Stimulated activated effector memory CD8-positive, alpha-beta T cell treated with anti-CD3 and anti-CD28 coated beads, Interleukin-12 subunit alpha, Interleukin-12 subunit beta, amount 100 ng/mL, for 72 hours (primary cell): Measurements from ENCODE around the gene CLEC1B.
"Not testable (repeated sequence)": the region's sequence is repeated elsewhere in the genome, so short reads cannot be mapped to it uniquely, and the experiment has no call there.

ENCODE experiments used
- ATAC-seq: fragments of 150-1000 bp; cut with Tn5 transposase; 2 replicates; pipeline ENCODE4 v1.10.0; 2021
- DNase-seq, 2 donors: peaks; one replicate each; pipeline ENCODE4 v3.0.0; 2021 to 2022; ENCODE audit warnings: low spot score in 2 of 2
- H3K27ac Mint-ChIP-seq: one replicate; pipeline ENCODE4 v1.8.0; 2022; ENCODE audit warnings: mild to moderate bottlenecking, mixed read lengths
- H3K36me3 Mint-ChIP-seq: one replicate; pipeline ENCODE4 v1.8.0; 2022; ENCODE audit warnings: mild to moderate bottlenecking, mixed read lengths
- H3K4me1 Mint-ChIP-seq: one replicate; pipeline ENCODE4 v1.8.0; 2022; ENCODE audit warnings: mixed read lengths
- H3K4me3 Mint-ChIP-seq: one replicate; pipeline ENCODE4 v1.8.0; 2022; ENCODE audit warnings: mild to moderate bottlenecking, mixed read lengths
- H3K9me3 Mint-ChIP-seq: one replicate; pipeline ENCODE4 v1.8.0; 2022; ENCODE audit warnings: mixed read lengths

Gene CLEC1B

GRCh38 chr12:9999016-9999415 lies at the start of gene CLEC1B:
Gene CLEC1B (minus strand): TSS chr12:9999121. CDS start chr12:9999100, 21 bp downstream.
- DNase-seq (no peak), ATAC-seq (no peak)
- Mint-ChIP-seq H3K4me1 (no peaks in the 10 kb centered on the region), H3K36me3 (no peaks in the 10 kb centered on the region), H3K4me3 (no peak within 1 kb of the TSS), H3K27ac (no peak within 1 kb of the TSS), H3K9me3 (no peaks in the 10 kb centered on the region)

- Mint-ChIP-seq H3K9me3 (no peaks in the 10 kb centered on the region), H3K27ac (no peak overlapping the region), H3K4me3 (no peak overlapping the region), H3K4me1 (peaks cover 9% of the 10 kb centered on the region), H3K36me3 (no peaks in the 10 kb centered on the region)
- DNase-seq (no peak), ATAC-seq (no peak)
Measured at GRCh38 chr12:10048526-10048925, 49.6 kb upstream of the CLEC1B start.

- Mint-ChIP-seq H3K9me3 (no peaks in the 10 kb centered on the region), H3K36me3 (no peaks in the 10 kb centered on the region), H3K4me3 (no peak overlapping the region), H3K4me1 (no peaks in the 10 kb centered on the region), H3K27ac (no peak overlapping the region)
- ATAC-seq, result no peak
- no peak for DNase-seq
Measured at GRCh38 chr12:10042167-10042566, 43.2 kb upstream of the CLEC1B start.

- Mint-ChIP-seq H3K4me1 (no peaks in the 10 kb centered on the region), H3K27ac (no peak overlapping the region), H3K36me3 (no peaks in the 10 kb centered on the region), H3K4me3 (no peak overlapping the region), H3K9me3 (no peaks in the 10 kb centered on the region)
- ATAC-seq (no peak), DNase-seq (no peak)
Measured at GRCh38 chr12:10033783-10034545, 35.0 kb upstream of the CLEC1B start.

GRCh38 chr12:10031771-10032175 lies 32.9 kb upstream of the CLEC1B start:
- Mint-ChIP-seq H3K4me3 (no peak overlapping the region), H3K27ac (no peak overlapping the region), H3K4me1 (no peaks in the 10 kb centered on the region), H3K9me3 (no peaks in the 10 kb centered on the region), H3K36me3 (no peaks in the 10 kb centered on the region)
- ATAC-seq (no peak), DNase-seq (no peak)

- no peak overlapping the region for H3K4me3 Mint-ChIP-seq
- no peak overlapping the region for H3K27ac Mint-ChIP-seq
- ATAC-seq, result no peak
- no peak for DNase-seq
- no peaks in the 10 kb centered on the region for H3K4me1 Mint-ChIP-seq
- H3K9me3 Mint-ChIP-seq, result no peaks in the 10 kb centered on the region
- H3K36me3 Mint-ChIP-seq, result no peaks in the 10 kb centered on the region
Measured at GRCh38 chr12:10031321-10031720, 32.4 kb upstream of the CLEC1B start.

- ATAC-seq (no peak), DNase-seq (no peak)
- Mint-ChIP-seq H3K9me3 (no peaks in the 10 kb centered on the region), H3K36me3 (no peaks in the 10 kb centered on the region), H3K4me3 (no peak within 1 kb of the TSS), H3K4me1 (no peaks in the 10 kb centered on the region), H3K27ac (no peak within 1 kb of the TSS)
Measured at GRCh38 chr12:10030446-10030845, 31.5 kb upstream of the CLEC1B start, which contains the start of gene CLEC9A. Gene CLEC9A (plus strand): TSS chr12:10030682. CDS start chr12:10052688, 22,006 bp downstream.

GRCh38 chr12:10027721-10028120 lies 28.8 kb upstream of the CLEC1B start:
- Mint-ChIP-seq H3K36me3 (no peaks in the 10 kb centered on the region), H3K4me3 (no peak overlapping the region), H3K9me3 (no peaks in the 10 kb centered on the region), H3K4me1 (no peaks in the 10 kb centered on the region), H3K27ac (no peak overlapping the region)
- no peak for ATAC-seq
- DNase-seq, result no peak

GRCh38 chr12:10027311-10027710 lies 28.4 kb upstream of the CLEC1B start:
- H3K9me3 Mint-ChIP-seq, result no peaks in the 10 kb centered on the region
- no peak for ATAC-seq
- no peaks in the 10 kb centered on the region for H3K4me1 Mint-ChIP-seq
- no peak overlapping the region for H3K27ac Mint-ChIP-seq
- no peak overlapping the region for H3K4me3 Mint-ChIP-seq
- DNase-seq, result no peak
- no peaks in the 10 kb centered on the region for H3K36me3 Mint-ChIP-seq

- not testable (repeated sequence) for H3K27ac Mint-ChIP-seq, H3K4me3 Mint-ChIP-seq, DNase-seq, H3K4me1 Mint-ChIP-seq, H3K9me3 Mint-ChIP-seq, ATAC-seq, H3K36me3 Mint-ChIP-seq
Measured at GRCh38 chr12:10026666-10027065, 27.7 kb upstream of the CLEC1B start.

- Mint-ChIP-seq H3K27ac (no peak overlapping the region), H3K9me3 (no peaks in the 10 kb centered on the region), H3K4me1 (no peaks in the 10 kb centered on the region), H3K36me3 (no peaks in the 10 kb centered on the region), H3K4me3 (no peak overlapping the region)
- ATAC-seq, result no peak
- no peak for DNase-seq
Measured at GRCh38 chr12:10025236-10025635, 26.3 kb upstream of the CLEC1B start.

GRCh38 chr12:10021342-10021741 lies 22.4 kb upstream of the CLEC1B start:
- Mint-ChIP-seq H3K4me3 (no peak overlapping the region), H3K4me1 (no peaks in the 10 kb centered on the region), H3K36me3 (no peaks in the 10 kb centered on the region), H3K27ac (no peak overlapping the region), H3K9me3 (no peaks in the 10 kb centered on the region)
- DNase-seq, result no peak
- ATAC-seq, result no peak

- Mint-ChIP-seq H3K27ac (no peak overlapping the region), H3K4me3 (no peak overlapping the region), H3K36me3 (no peaks in the 10 kb centered on the region), H3K4me1 (no peaks in the 10 kb centered on the region), H3K9me3 (no peaks in the 10 kb centered on the region)
- no peak for ATAC-seq
- DNase-seq, result no peak
Measured at GRCh38 chr12:10018386-10018785, 19.5 kb upstream of the CLEC1B start.

- H3K27ac Mint-ChIP-seq, result no peak overlapping the region
- DNase-seq, result no peak
- no peak for ATAC-seq
- H3K9me3 Mint-ChIP-seq, result no peaks in the 10 kb centered on the region
- no peak overlapping the region for H3K4me3 Mint-ChIP-seq
- no peaks in the 10 kb centered on the region for H3K36me3 Mint-ChIP-seq
- H3K4me1 Mint-ChIP-seq, result no peaks in the 10 kb centered on the region
Measured at GRCh38 chr12:10016881-10017280, 18.0 kb upstream of the CLEC1B start.

GRCh38 chr12:10015450-10015849 lies 16.5 kb upstream of the CLEC1B start:
- ATAC-seq, result no peak
- no peak overlapping the region for H3K4me3 Mint-ChIP-seq
- H3K27ac Mint-ChIP-seq, result no peak overlapping the region
- no peaks in the 10 kb centered on the region for H3K4me1 Mint-ChIP-seq
- no peak for DNase-seq
- H3K9me3 Mint-ChIP-seq, result no peaks in the 10 kb centered on the region
- H3K36me3 Mint-ChIP-seq, result no peaks in the 10 kb centered on the region

GRCh38 chr12:10012630-10013330 lies 13.9 kb upstream of the CLEC1B start:
- no peak overlapping the region for H3K27ac Mint-ChIP-seq
- no peaks in the 10 kb centered on the region for H3K36me3 Mint-ChIP-seq
- H3K9me3 Mint-ChIP-seq, result no peaks in the 10 kb centered on the region
- no peak for DNase-seq
- H3K4me3 Mint-ChIP-seq, result no peak overlapping the region
- ATAC-seq, result no peak
- H3K4me1 Mint-ChIP-seq, result peaks cover 6% of the 10 kb centered on the region
